CD4-positive, alpha-beta T cell treated with Interleukin-17A for 4 hours (primary cell): ENCODE measurements around the gene TMEM164.

Source experiments
- DNase-seq: peaks from one replicate; pipeline ENCODE4 v3.0.0-alpha.2; 2020; ENCODE audit warnings: mixed read lengths

TMEM164 gene

DNA sequence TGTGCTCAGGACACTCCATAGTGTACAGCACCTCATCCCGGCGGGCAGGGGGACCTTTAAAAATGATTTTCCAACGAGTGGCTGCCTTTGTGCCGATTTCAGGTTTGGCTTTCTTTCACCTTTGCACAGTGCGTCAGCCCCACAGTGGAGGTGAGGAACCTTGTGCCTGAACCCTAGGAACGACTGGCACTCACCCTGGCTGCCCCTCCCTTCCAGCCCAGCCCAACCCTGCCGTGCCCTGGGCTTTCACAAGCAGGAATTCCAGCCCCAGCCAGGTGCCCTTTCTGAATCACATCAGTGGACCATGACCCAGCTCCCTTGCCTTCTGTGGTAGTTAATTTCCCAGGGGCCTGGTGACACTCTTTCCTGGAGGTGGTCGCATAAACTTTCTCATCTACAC lies 1.3 kb downstream of the TMEM164 start:
- no peak for DNase-seq

DNA sequence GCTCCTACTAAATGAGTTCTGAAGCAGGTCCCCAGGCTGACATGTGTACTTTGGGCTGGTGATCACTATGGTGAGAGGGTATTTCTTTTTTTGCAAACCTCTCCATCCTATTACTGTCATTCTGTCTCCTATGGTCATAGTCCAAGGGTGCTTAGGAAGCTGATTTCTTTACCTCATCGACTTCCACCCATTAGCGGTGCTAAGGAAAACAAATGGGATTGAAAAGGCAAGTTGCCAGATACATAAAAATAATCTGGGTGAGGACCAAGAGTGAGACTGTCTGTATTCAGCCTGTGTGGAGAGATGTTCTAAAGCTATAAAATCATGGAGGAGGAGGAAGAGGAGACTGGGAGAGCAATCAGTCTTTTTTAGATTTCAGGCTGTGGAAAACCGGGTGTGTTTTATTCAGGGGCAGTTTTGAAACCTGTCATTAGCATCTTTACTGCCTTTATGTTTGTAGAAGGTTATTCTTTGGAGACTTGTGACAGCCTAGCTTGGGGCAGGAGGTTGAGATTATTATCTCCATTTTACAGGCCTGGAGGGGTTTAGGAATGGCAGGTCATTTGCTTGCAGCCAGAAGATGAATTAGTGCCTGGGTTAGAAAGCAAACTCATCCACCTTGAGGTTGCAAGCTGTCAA lies 1.9 kb downstream of the TMEM164 start:
- DNase-seq = no peak

DNA sequence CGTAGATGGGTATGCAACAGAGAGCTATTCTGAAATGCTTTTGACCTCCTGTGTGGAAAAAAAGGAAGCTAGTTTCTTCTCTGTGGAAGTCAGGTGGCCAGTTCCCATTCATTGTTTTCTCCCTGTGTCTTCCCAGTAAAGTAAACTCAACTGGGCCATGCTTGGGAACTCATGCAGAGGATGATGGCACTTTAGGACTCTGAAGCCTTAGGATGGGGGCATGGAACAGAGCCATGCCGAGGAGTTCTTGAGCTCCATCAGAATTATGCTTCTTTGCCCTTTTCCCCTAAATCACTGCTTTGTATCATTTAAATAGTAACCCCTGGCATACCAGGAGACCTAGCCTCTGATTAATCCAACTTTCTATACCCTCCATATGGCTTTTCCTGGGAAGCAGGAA lies 3.2 kb downstream of the TMEM164 start:
- no peak for DNase-seq

DNA sequence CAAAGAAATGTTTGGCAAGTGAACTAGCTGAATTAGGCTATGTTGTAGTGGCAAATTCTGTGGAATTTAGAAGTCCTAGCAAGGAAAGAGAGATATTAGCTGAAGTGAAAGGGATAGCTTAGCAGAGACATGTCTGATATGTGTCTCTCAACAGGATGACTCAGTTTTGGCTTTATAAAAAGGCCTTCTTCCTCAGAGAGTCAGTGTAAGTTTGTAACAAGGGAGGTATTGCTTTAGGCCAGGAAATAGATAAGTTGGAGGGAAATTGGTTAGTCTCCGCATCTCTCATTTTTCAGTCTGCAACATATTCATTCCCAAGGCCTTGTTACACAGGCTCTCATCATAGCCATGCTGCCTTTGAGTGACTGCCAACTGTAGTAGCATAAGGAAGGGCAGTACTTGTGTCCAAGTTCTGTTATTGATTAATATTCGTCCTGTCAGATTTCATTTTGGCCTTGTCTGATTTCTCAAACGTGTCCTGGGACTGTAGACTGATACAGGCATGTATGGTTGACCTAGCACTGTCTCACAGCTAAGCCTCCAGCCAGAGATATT lies 4.0 kb downstream of the TMEM164 start:
- DNase-seq = no peak

DNA sequence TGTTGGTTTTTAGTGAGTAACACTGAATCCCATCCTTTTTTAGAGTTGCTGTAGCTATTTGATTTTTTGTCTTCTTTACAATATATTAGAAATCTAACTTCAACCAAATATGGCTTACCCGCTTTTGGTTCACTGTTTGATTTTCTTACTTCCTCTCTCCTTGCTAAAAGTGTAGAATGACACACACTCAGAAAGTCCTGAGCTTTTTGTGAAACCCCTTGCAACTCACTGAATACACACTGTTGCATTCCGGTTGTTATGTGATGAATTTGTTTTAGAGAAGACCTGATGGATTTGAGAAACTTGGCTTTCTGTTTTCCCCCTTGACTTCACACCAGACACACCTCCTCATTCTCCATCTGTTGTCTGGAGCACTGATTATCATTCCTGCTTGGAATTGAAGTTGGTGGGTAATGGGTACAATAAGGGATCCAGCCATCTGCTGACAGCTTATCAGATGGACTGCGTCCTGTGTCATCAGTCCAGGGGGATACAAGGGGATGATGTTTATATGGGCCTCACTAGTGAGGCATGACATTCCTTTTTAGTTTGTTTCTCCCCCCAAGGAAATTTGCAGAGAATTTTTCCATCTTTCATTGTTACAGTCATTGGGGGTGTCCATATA lies 5.2 kb downstream of the TMEM164 start:
- DNase-seq = no peak

DNA sequence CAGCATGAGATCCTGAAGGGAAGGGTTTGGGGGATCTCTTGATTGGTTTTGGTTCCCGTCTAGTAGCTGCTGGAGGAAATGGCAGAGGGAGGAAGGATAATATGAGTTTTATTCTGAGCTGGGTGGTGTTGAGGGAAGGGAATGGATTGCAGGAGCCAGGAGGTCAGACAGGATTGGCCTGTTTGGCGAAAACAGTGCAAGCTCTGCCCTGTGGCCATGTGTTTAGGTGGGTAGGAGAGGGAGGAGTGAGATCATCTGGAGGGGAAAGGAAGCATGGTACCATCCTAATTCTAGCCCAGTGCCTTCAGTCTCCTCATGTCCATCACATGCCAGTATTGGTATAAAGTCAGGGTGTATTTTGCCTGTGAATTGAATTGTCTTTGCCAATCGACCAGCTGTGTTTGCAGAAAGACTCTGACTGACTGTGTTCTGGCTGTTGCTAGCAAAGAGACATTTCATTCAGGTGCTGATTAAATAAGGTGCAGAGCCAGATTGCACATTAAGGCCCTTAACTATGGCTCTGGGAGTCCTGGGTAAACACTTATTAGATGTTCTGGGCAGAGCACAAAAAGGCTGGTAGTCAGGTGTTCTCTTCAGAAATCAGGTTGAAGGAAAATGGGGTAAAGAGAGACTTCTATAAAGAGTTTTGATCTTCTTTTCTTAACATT lies 10.0 kb downstream of the TMEM164 start:
- DNase-seq = no peak

DNA sequence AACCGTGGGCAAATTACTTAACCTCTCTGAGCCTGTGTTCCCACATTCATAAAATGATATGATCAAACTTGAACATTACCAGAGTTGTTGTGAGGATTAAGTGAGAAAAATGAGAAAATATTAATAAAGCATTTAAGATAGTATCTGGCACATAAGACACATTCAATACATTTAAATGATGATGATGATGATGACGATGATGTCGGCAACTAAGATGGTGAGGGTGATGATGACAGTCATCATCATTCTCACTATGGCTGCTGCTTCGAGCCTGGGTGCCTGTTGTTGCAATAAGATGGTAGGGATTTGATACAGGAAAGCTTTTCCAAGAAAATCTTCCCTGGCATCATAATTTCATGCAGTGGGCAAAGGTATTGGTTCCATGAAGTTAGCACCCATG lies 11.1 kb downstream of the TMEM164 start:
- no peak for DNase-seq

DNA sequence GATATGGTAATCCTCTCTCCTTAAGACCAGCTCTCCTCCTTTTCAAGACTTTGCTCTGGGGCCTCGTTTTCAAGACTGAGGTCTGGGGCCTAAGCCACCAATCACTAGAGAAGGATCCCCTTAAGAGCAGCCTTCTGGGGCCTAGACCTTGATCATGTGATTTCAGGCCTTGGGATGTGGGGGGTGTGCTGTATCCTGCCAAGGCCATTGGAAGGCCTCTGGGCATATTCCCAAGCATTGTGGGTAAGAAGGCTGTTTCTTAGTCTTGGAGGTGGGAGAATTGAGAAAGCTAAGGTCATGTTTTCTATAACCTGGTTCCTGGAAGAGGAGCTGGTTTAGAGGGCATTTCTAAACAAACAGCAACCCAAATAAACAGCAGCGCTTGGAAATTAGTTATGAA lies 12.1 kb downstream of the TMEM164 start:
- no peak for DNase-seq

DNA sequence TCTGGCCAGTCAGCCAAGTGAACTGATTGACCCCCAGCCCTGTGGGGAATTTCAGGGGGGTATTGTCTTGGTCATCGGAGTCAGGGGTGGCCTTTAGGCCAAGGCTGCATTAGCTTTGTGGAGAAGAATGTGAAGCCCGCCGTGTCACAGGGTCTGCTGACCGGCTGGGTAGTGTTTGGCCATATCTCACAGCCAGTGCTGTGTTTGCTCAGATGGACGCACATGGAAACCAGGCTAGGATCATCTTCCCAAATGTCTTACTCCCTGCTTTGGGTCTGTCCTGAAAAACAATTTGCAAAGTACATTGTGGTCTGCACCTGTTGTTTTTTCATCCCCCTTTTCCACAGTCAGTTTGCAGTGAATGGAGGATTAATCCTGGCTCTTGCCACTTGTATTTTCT lies 13.0 kb downstream of the TMEM164 start:
- no peak for DNase-seq

DNA sequence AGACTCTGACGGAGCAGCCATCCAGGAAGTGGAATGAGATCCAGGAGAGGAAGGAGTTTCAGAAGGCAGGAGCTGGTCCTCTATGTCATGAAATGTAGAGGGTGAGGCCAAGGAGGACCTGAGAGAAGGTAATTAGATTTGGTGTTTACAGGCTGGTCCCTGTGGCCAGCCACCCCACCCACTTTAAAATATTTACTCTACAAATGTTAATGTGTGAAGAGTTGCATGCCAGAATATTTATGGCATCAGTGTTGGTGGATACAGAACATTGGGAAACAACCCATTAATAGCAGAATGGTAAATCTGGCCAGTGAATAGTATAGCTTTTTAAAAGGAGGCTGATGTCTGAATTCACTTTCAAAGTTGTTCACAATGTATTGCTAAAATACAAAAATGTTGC lies 17.6 kb downstream of the TMEM164 start:
- no peak for DNase-seq

DNA sequence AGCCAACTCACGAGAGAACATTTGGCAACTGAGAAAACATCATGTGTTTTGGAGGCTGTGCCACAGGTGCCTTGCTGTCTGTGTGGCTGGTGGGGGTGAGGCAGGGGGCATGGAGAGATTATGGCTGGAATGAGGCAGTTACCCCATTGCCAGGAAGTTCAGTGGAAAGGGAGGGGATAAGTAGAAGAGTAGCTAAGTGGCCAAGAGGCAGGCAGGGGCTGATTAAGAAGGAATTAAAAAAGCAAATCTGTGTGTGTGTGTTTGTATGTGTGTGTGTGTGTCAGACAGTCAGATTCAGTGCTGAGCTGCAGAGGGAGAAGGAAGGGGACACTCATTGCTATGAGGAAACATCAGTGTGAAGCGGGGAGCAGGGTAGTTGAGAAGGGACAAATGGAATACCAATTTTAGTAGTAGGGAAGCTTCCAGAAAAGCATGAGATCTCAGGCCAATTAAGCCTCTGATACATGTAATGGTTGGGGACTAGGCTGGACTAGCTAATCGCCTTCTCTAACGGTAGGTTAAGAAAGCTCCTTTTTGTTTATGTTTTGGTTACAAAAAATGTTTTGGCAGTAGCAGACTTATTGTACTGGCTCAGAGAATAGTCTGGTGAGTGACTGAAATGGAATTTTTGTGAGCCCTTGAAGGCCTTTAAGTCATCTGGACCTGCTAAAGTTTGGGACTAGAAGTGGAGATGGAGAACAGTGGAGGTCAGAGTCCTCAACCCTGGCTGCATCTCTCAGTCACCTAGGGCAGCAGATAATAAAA lies 18.5 kb downstream of the TMEM164 start:
- DNase-seq = no peak

DNA sequence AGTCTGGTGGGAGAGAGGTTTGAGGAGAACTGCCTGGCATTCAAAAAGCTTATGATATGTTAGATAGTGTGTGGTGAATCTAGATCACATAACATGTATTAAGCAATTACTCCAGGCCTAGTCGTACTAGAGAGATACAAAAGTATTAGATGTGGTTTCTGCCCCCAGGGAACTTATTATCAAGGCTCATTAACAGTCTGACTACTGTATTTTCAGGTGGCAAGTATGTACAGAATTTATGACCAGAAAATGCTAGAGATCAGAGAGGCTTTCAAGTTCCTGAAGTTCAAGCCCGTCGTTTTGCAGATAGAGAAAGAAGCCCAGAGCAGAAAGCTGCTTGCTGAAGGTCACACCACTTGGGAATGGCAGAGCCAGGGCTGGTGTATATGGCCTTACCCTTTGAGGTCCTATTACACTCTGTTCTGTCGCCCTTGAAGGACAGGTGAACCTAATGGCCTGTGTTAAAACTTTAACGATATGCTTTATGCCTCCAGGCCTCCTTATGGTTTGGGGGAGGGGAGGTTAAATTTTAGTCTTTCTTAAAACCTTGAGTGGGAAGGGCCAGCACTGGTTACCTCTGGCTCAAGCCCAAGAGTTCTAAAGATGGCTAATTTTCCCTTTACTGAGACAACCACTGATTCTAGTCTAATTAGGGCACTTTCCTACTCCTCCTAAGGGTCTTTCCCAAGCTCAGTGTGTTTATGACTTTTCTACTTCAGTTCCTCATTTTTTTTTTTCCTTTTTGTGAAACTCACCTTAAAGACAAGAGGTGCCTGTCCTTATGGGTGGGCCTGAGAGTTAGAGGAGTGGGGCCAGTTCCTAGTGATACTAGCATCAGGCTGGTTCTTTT lies 19.9 kb downstream of the TMEM164 start:
- no peak for DNase-seq

DNA sequence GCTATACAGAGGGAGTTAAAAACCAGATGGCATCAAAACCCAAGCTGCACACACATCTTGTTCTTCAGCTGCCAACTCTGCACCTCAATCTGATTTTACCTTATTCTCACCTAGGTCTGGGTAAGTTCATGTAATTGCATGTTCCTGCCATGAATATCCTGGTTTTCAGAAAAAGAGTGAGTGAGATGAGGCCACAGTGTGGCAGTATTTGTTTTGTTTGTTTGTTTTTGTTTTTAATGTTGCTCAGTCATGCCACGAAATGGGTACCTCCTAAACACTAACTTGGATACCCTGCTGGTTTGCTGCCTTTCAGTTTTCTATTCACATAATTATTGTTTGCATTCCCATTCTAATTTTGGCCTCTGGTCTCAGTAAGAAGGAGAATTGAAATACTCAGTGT lies 22.5 kb downstream of the TMEM164 start:
- DNase-seq = no peak

DNA sequence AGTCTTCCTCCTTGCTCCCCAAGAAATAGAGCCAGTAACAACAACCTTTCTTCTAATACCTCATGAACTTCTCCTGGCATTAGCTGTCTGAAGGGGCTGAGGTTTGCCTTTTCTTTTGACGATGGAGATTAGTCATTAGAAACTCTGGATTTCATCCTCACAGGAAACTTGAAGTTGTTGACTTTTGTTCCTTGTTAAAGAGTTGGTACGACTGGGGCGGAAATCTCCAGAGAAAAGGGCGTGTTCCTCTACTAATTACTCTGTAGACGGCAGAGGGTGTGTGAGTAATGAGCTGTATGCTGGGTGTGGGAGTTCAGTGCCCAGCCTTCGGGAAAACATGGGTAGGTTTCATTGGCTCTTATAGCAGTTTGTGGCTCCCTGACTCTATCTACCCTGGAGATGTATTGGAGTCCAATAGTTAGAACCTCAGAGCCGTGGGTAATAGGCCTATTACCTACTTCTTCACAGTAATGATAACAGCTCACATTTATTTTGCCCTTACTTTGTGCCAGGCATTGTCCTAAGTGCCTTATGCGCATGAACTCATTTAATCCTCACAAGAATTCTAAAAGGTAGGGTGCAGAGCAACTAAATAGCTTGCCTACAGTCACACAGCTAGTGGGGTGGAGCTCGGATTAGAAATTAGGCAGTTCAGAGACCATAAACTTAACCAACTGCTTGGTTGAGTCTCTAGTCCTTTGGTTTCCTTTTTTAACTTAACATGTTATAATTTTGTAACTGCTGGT lies 23.4 kb downstream of the TMEM164 start:
- no peak for DNase-seq

DNA sequence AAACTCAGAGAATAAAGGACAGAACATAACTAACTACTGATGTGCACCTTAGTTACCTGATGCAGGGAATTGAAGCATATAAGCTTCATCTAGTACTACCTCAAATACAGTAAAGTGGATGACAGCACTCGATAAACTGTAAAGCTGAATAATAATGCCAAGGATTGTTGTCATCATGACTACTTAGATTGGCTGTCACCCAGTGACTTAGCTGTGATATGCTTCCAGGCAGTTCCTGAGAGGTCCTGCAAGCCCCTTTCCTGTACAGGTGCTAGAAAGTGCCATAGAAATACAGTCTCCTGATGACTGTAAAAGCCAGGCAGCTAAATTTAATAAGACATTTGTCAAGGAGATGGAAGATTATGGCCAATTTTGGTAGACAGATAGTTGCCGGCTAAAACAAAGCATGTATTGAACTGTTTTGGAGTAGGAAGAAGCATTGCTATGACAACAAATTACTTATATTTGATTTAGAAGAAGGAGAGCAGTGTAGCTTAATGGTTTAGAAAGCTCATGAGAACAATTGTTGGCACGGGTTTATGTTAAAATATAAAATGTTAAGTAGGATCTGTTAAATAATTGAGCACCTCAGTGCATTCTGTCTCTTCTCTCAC lies 29.7 kb downstream of the TMEM164 start:
- DNase-seq = no peak

DNA sequence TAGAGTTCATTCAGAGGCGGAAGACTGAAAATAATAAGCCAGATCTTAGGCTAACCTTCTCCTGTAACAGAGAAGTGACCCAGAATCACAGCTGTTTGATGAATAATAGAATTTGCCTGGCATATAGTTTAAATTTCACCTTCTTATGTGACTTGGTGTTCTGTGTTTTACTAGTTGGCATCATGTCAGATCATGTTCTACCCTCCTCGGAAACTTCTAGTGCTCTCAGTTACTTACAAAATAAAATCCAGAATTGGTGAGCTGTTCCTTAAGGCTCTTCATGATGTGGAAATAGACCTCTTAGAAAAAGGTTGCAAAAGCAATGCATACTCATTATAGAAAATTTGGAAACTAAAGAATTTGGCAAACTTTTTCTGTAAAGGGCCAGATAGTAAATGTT lies 31.1 kb downstream of the TMEM164 start:
- DNase-seq = no peak

DNA sequence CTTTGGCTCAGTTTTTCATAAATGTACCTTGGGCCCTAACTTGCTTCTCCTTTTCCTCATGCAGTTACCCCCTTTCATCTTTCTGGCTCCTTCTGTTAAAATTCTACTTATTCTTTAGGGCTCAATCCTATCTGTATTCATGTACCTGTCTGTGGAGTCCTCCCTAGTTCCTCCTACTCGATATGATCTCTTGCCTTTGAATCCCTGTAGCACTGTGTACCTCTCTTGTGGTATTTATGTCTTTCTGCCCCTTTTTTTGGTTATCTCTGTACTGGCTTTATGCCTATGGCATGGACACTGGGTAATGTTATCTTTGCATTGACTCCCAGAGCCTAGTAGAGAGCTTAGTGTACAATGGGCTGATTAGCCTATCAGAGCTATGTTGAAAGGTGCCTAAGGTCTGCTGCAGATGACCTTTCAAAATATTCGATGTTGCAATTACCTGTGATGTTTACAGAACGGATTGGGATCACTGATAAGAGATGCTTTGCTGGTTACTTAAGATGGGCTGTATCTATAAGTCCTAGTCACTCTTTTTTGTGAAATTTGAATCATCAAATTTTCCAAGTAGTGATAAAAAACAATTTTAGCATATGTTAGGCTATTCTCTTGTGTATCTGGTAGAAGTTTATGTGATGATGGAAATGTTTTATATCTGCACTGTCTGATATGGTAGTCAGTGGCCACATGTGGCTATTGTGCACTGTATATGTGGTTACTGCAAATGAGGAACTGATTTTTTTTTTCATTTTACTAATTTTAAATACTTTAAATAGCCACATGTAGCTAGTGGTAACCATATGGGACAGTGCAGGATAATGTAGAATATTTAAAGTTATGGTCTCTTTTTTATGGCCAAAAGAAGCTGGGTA lies 33.5 kb downstream of the TMEM164 start:
- DNase-seq = no peak

DNA sequence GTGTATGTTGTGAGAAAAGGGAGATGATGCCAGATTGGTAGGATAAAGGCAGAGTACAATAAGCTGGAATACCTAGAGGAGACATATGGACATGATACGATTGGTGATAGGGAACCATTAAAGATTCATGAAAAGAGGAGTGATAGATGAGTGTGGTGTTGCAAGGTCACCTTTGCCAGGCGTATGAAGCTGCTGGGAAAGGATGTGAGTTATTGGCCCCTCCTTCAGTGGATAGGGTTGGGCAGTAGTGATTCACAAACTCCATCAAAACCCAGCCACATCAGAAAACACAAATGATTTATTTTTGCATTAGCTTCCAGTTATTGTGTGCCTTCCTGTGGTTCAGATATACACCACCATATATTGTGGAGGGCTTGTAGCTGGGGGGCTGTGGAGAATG lies 34.3 kb downstream of the TMEM164 start:
- DNase-seq = no peak

DNA sequence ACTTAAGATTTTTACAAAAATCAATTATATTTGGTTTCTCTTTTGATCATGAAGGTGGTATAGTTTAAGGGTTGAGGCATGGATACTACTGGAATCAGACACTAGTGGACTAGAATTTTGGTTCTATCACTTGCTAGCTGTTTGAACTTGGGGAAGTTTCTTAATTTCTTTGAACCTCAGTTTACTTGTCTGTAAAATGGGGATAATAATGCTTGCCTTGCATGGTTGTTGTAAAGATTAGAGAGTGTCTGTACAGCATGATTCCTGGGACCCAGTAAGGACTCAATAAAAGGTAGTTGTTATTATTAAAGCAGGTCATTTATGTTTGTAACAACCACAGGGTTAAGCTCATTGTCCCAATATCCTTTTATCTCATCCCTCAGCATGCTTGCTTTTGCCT lies 36.0 kb downstream of the TMEM164 start:
- no peak for DNase-seq

DNA sequence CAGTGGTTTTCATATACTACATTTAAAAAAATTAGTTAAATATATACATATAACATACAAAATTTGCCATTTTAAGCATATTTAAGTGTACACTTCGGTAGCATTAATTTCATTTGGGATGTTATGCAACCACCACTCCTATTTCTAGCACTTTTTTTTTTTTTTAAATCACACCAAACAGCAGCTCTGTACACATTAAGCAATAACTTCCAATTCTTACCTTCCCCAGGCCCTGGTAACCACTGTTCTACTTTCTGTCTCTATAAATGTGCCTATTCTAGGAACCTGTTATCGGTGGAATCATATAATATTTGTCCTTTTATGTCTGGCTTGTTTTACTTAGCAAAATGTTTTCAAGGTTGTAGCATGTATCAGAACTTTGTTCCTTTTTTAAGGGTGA lies 39.1 kb downstream of the TMEM164 start:
- no peak for DNase-seq
